ENCODE measurements around the gene CPSF7.

Gene CPSF7

DNA sequence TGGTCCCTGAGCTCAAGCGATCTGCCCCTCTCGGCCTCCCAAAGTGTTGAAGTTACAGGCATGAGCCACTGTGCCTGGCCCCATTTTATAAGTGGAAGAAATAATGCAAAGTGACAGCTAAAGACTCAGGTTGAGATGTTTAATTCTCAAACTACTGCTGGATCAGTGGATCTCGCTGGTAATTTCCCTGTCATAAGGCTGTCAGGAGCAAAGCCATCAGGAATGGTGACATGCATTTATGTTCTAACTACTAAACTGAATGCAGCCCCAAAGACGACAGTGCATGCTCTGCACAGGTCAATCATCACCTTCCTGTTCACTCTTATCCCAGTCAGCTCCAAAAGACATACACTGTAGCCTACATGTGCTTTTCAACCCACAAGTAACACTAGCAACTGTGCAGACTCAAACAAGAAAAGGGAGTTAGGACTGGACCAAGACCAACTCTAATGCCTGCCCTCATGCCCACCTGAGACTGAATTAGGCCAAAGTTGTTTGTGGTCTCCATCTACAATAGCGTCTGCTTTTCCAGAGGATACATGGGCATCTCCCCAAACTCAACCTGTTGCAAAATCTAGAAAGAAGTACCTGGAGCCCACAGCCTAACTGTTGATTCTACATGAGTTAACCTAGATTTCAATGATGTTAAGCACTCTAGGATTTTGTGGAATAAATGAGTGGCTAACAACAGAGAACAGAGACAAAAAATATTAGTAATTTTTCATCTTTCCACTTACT lies 22.6 kb downstream of the CPSF7 start:
- no peak overlapping the region for H3K9ac ChIP-seq
- no peak overlapping the region for H3K4me2 ChIP-seq
- no peaks in the 10 kb centered on the region for H3K4me1 ChIP-seq (ENCODE audit: low read depth, poor library complexity, severe bottlenecking)
- TF ChIP-seq, protein P1, sequence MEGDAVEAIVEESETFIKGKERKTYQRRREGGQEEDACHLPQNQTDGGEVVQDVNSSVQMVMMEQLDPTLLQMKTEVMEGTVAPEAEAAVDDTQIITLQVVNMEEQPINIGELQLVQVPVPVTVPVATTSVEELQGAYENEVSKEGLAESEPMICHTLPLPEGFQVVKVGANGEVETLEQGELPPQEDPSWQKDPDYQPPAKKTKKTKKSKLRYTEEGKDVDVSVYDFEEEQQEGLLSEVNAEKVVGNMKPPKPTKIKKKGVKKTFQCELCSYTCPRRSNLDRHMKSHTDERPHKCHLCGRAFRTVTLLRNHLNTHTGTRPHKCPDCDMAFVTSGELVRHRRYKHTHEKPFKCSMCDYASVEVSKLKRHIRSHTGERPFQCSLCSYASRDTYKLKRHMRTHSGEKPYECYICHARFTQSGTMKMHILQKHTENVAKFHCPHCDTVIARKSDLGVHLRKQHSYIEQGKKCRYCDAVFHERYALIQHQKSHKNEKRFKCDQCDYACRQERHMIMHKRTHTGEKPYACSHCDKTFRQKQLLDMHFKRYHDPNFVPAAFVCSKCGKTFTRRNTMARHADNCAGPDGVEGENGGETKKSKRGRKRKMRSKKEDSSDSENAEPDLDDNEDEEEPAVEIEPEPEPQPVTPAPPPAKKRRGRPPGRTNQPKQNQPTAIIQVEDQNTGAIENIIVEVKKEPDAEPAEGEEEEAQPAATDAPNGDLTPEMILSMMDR (conservative IDR thresholded peaks at IDR 0.05; ENCODE audit: low read depth, low read length) = no peak
- no peak overlapping the region for H3K4me3 ChIP-seq (IDR thresholded peaks at IDR 0.05; ENCODE audit: insufficient read depth, low read depth, low read length)
- no peak overlapping the region for H2AFZ ChIP-seq (ENCODE audit: low read depth)
- H3K27ac ChIP-seq = no peak overlapping the region
- H4K20me1 ChIP-seq (ENCODE audit: insufficient read depth) = no peaks in the 10 kb centered on the region; the same call in 1 of the 2 replicates
- H3K79me2 ChIP-seq (ENCODE audit: insufficient read depth, low read depth) = no peaks in the 10 kb centered on the region
- no peaks in the 10 kb centered on the region for H3K27me3 ChIP-seq (ENCODE audit: insufficient read depth, low read depth)
- peaks cover 13% of the 10 kb centered on the region; the same call in 1 of the 2 replicates for H3K36me3 ChIP-seq (ENCODE audit: insufficient read depth)

DNA sequence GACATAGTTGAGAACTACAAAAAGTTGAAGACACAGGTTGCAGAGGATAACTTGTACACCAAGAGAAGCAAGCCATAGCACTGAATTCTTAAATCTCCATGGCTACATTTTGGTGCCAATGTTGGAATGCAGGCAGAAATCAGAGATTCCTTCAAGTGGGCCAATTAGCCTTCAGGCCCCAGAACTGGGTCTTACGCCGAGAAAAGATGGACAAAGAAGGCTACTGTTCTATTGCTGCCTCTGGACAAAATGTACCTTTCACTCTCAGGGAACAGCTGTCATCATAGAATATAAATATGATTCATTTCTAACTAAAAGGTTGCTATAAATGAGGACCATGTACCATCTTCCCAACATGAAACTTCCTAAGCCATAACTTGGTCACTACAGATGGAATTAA lies 23.7 kb downstream of the CPSF7 start:
- Histone ChIP-seq H3K4me1 (ENCODE audit: low read depth, poor library complexity, severe bottlenecking) (no peaks in the 10 kb centered on the region), H3K79me2 (ENCODE audit: insufficient read depth, low read depth) (no peaks in the 10 kb centered on the region), H3K4me2 (no peak overlapping the region), H3K9ac (no peak overlapping the region), H3K36me3 (ENCODE audit: insufficient read depth) (peaks cover 13% of the 10 kb centered on the region; the same call in 1 of the 2 replicates), H3K27me3 (ENCODE audit: insufficient read depth, low read depth) (no peaks in the 10 kb centered on the region), H3K27ac (no peak overlapping the region), H3K4me3 (IDR thresholded peaks at IDR 0.05; ENCODE audit: insufficient read depth, low read depth, low read length) (no peak overlapping the region), H2AFZ (ENCODE audit: low read depth) (no peak overlapping the region), H4K20me1 (ENCODE audit: insufficient read depth) (no peaks in the 10 kb centered on the region; the same call in 1 of the 2 replicates)
- TF ChIP-seq, protein P1 (conservative IDR thresholded peaks at IDR 0.05; ENCODE audit: low read depth, low read length) = no peak

DNA sequence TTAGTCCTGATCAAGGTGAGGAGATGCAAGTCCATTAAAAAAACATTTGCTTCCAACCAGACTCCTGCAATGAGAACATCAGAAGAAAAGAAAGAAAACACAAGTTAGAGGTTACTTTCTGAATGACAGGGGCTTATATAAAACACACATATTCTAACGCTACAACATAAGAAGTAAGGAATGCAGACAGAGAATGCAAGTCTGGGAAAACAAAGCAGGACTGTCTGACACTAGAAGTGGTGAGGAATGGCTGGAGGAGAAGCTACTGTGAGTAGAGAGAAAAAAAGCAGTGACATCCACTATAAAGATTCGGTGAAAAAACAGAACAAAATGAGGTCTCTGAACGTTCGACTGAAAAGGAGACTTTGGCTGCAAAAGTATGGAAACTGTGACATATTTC lies 25.1 kb downstream of the CPSF7 start:
- TF ChIP-seq, protein P1 (conservative IDR thresholded peaks at IDR 0.05; ENCODE audit: low read depth, low read length) = no peak
- no peak overlapping the region for H3K4me2 ChIP-seq
- no peak overlapping the region for H3K27ac ChIP-seq
- no peak overlapping the region for H3K9ac ChIP-seq
- H4K20me1 ChIP-seq (ENCODE audit: insufficient read depth) = no peaks in the 10 kb centered on the region
- no peaks in the 10 kb centered on the region for H3K79me2 ChIP-seq (ENCODE audit: insufficient read depth, low read depth)
- H3K4me1 ChIP-seq (ENCODE audit: low read depth, poor library complexity, severe bottlenecking) = no peaks in the 10 kb centered on the region
- no peaks in the 10 kb centered on the region for H3K27me3 ChIP-seq (ENCODE audit: insufficient read depth, low read depth)
- H3K36me3 ChIP-seq (ENCODE audit: insufficient read depth) = peaks cover 13% of the 10 kb centered on the region; the same call in 1 of the 2 replicates
- H2AFZ ChIP-seq (ENCODE audit: low read depth) = no peak overlapping the region
- H3K4me3 ChIP-seq (IDR thresholded peaks at IDR 0.05; ENCODE audit: insufficient read depth, low read depth, low read length) = no peak overlapping the region

DNA sequence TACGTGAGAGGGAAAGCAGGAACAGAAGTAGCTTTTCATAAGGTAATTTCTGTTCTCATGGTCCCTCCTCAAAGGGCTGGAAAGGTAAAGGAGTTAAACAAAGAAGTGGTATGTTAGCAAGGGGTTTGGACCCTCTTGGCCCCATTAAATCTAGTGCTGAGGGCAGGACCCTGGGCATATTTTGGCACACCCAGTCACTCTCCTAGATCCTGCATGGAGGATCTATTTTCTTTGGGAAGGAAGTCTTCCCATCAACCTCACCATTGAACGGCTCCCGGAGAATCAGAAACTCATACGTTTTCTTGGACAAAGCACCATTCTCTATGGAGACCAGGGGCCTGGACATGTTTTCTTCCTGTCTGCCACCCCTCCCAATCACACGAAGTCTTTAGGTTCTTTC lies 25.7 kb downstream of the CPSF7 start:
- H3K4me2 ChIP-seq = no peak overlapping the region
- no peak overlapping the region for H3K27ac ChIP-seq
- H3K9ac ChIP-seq = no peak overlapping the region
- no peaks in the 10 kb centered on the region for H4K20me1 ChIP-seq (ENCODE audit: insufficient read depth)
- no peaks in the 10 kb centered on the region for H3K27me3 ChIP-seq (ENCODE audit: insufficient read depth, low read depth)
- no peak overlapping the region for H3K4me3 ChIP-seq (IDR thresholded peaks at IDR 0.05; ENCODE audit: insufficient read depth, low read depth, low read length)
- H2AFZ ChIP-seq (ENCODE audit: low read depth) = no peak overlapping the region
- TF ChIP-seq, protein P1 (conservative IDR thresholded peaks at IDR 0.05; ENCODE audit: low read depth, low read length) = no peak
- H3K4me1 ChIP-seq (ENCODE audit: low read depth, poor library complexity, severe bottlenecking) = no peaks in the 10 kb centered on the region
- H3K36me3 ChIP-seq (ENCODE audit: insufficient read depth) = peaks cover 13% of the 10 kb centered on the region; the same call in 1 of the 2 replicates
- no peaks in the 10 kb centered on the region for H3K79me2 ChIP-seq (ENCODE audit: insufficient read depth, low read depth)
